HG02973 (cell line): ENCODE data around the gene ACTR1B.
"Not testable (repeated sequence)": the region's sequence is repeated elsewhere in the genome, so short reads cannot be mapped to it uniquely, and the experiment has no call there.

ENCODE experiments used
- ATAC-seq: cut with Tn5 transposase; IDR thresholded peaks from one replicate; pipeline ENCODE4 v1.9.1; 2021; ENCODE audit warnings: moderate library complexity; ENCODE audit not compliant: unreplicated experiment

Gene ACTR1B

DNA sequence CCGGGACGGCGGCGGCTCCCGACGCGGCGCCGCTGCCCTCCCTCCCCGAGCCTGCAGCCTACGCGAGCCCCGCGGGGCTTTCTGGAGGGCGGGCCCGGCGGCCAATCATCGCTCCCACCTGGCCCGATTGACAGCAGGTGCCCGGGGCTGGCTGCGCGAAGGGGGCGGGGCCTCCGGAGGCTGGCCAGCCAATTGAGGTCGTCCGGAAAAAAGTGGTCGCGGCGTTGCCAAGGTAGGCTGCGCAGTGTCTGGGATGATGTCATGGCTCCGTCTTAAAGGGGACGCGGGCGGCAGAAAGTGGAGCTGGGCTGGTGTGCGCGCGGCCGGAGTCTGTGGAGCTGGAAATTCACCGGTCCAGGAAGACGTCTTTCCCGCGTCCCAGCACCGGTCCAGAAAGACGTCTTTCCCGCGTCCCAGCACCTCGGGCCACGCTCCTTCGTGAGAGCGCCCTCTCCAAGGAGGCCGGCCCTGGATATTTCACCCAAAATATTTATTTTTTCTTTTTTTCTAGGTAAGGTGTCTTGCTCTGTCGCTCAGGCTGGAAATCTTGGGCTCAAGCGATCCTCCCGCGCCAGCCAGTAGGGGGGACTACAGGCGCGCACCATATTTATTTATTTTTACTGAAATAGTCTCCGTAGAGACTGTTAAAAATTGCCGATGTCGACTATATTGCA, at the start of gene ACTR1B:
TSS of gene ACTR1B (minus strand) at position 83 of the 674 bp plus-strand sequence. CDS start 154 bp downstream, outside the sequence.
- peak; percentile 74 for ATAC-seq

DNA sequence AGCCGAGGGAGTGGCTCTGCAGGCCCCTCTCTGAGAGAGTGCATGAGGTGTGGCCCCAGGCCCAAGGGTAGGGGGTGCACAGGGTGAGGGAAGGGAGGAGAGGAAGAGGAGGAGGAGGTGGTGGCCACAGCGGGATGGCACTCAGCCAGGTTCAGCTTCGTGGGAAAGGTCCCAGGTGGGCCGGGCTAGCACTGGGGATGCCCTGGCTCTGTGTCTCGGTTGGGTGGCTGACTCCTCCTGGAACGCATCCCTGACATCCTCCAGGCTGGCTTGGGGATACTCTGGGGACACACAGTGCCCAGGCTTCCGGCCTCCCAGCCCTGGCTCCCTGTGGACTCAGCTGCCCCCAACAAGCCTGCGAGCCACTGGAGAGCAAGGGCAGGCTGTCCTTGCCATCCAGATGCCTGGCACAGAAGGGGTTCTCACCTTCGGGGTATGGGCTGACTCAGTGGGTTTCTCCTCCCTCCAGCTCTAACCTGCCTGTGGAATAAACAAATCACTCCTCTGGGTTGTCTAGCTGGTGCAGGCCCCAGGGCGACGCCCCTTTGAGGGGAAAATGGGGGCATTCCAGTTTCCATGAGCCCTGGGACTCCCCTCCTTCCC, 49.0 kb upstream of the ACTR1B start:
- no peak for ATAC-seq

DNA sequence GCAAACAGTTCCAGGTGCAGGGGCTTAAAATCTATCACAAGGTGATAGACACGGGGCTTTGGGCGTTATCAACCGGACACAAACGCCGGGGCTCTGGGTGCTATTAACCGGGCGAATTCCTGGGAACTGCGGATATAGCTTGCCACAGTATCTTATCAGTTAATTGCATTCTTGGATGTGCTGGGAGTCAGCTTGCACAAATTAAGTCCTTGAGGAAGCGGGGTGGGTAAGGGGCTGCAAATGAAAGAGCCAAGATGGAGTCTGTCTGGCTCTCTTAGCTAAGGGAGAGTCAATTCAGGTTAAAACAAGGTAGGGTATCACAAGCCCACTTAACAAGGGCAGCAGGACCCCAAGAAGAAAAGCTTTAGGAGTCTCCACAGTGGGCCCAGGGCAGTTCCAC, 48.3 kb upstream of the ACTR1B start:
- ATAC-seq, result not testable (repeated sequence)

DNA sequence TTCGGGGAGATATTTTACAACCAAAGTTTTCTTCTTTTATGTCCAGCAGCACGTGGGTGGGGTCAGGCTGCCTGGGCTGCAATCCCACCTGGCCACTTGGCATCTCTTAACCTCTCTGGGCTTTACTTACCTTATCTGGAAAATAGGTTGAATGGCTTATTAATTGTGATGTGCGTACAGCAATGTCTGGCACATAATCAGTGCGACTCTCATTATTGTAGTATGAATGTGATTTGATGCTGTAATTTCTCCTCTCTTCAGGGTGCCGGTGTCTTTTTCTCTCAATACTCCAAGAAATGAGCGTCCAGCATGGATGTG, 47.5 kb upstream of the ACTR1B start:
- ATAC-seq, result no peak

DNA sequence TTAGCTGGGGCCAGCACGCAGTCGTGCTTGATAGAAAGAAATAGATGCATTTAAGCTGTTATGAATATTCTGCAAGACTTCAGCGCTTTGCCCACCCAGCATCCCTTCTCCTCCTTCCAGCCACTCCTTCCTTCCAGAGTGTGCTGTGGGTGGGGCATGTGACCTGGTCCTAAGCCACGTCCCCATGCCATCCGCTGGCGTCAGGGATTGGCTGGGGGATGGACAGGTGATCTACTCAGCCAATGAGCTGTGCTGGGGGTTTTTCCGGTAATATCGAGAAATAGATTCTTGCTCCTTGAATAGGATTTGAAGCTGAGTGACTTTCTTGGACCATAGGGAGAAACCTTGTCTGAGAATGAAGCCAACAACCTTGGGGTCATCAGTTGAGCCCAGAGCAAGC, 44.8 kb upstream of the ACTR1B start:
- no peak for ATAC-seq

DNA sequence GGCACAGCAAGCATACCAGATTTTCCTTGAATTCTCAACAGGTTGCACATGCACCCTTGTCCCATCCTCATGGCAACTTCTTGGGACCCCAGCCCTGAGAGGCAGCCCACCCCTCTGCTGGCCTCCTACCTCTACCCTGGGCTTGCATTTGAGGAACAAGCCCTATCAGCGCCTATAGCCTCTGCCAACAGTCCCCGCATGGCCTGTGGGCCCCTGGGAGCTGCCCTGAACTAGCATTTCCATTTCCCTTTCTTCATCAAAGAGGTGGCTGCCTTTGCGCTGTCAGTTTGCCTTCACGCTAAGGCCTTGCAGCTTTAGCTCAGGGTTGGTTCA, 44.2 kb upstream of the ACTR1B start:
- ATAC-seq, result no peak

DNA sequence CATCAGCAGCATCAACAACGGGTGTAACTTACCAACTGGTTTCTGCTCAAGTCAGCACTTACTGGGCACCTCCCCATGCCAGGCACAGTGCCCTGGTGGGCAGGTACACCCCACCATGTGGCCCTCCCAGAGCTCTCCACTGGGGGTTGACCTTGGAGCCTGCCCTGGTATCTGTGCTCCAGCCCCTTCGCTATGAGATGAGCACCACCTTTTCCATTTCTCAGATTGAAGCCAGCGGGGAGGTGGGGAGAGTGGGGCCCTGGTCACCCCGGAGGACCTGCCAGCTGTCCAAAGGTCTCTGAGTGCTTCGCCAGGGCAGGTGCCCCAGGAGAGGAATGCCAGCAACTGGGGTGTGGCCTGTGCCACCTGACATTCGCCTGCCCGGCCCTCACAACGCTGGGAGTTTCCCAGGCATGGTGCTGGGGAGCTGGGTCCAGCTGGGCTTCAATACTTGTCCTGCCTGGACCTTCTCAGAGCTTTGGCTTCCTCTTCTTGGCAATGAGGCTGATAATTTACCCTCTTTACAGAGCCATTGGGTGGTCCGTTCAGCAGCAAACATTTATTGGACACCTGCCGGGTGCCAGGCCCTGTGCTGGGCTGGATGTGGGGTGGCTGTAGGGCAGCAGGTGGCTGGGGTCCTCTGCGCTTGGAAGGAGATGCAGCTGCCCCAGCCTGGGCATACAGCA, 43.7 kb upstream of the ACTR1B start:
- ATAC-seq, result no peak

DNA sequence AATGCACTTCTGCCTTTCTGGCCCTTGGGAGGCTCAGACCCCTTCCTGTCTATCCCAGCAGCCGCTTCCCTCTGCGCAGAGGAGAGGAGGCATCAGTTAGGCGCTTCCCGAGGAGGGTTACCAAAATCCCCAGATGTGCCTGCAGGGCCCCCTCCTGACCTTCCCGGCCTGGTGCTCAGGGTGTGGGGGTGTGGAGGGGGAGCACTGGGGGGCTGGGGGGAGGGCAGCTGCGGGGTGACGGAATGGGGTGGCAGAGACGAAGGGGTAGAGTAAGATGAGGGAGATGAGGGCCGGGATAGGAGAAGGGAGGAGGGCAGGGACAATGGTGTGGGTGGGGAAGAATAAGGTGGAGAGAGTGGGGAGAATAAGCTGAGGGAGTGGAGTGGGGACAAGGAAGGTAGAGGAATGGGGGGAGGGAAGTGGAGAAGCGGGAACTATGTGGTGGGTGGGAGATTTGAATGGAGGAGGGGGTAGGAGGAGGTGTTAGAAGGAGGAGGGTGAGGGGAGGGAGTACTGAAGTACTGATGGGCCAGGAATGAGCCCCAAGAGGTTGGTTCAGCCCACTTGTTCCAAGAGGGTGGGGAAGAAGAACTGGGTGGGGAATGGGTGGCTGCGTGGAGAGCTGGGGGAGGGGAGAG, 43.0 kb upstream of the ACTR1B start:
- no peak for ATAC-seq

DNA sequence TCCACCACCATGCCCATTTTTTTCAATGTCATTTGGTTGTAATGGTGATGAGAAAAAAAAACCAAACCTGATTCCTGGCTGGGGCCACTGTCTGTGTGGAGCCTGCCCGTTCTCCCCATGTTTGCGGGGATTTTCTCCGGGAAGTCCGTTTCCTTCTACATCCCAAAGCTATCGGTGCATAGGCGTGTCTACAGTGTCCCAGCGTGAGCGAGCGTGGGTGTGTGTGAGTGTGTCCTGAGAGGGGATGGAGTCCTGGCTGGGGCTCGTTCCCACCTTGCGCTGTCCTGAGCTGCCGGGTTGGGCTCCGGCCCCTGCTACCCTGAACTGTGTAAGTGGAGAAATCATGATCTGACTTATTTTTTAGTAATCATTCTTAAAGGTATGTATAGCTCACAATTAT, 42.3 kb upstream of the ACTR1B start:
- ATAC-seq, result no peak

DNA sequence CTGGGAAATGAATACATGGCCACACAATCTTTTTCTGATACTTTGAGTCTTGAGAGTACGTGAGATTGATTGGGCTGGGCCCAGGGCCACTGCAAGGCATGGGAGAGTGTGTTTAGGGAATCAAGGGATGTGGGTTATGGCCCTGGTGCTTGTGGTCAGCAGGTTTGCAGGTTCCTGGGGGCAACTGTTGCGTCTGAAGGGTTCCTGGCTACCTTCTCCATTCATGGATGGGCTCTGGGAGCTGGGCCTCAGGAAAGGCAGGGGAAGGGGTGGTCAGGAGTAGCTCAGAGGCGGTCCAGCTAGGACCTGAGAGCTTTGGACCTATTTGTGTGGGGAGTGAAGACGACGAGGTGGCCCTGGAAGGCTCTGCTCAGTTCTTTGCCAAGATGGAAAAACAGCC, 41.1 kb upstream of the ACTR1B start:
- ATAC-seq, result no peak

DNA sequence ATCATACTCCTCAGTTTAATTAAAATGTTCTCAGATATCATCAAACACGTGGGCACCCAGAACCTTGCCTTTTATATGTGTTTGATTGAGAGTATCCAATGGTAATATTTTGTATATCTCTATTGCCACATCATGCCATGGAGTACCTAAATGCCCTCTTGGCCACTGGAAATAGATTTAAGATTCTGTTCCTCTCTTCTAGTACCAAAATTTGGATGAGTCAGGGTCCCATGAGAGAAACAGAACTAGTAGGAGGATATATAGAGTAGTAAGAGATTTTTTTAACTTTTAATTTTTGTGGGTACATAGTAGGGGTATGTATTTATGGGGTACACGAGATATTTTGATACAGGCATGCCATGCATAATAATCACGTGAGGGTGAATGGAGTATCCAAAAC, 39.9 kb upstream of the ACTR1B start:
- ATAC-seq, result no peak

DNA sequence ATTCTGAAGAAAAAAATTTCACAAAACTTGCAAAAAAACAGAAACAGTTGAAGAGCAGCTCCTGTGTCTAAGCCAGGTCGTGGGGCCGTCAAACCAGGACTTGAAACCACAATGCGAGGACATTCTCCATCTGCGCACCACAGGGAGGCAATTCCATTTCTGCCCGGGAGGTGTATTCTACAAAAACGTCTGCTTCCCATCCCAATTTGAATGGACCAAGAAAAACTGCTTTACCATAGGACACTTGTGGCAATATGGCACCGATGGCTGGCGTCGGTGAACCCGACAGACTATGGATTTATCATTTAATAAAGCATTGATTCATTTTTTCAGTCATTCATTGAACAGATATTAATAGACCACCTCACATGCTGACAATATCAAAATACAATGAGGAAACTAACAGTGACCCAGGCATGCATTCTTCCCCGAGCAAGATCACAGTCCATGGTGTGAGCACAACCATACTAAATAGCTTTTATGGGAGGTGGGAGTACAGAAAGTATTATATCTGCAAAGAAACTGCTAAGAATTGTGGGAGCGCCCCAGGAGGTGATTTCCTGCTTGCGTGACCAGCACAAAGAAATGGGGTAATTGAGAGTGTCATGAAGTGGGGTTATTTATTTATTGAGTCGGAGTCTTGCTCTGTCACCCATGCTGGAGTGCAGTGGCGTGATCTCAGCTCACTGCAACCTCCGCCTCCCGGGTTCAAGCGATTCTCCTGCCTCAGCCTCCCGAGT, 39.1 kb upstream of the ACTR1B start:
- ATAC-seq, result no peak

DNA sequence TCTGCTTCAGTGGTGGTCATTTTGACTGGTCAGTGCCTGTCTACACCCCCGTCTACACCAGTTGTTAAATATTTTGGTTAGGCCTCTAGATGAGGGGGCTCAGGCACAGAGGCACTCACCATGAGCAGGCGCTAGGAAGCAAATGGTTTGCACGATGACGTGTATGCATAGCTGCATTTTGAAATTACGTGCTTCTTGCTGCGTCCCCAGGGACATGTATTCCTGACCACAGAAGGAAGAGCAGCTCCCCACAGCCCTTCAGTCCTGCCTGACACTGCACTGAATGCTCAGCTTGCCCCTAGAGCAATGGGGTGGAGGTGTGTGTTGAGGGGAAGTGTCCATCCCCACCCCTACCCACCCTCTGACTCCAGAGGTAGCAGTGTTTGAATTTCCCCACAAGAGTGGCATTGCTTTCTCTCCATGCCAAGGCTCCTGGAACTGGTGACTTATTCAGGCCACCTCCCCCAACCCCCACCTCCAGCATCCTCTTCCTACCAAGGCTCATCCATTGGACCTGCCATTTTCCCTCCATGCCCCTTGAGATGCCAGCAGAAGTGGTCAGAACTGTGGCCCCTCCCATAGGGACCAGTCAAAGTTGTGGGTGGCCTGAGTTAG, 38.1 kb upstream of the ACTR1B start:
- no peak for ATAC-seq

DNA sequence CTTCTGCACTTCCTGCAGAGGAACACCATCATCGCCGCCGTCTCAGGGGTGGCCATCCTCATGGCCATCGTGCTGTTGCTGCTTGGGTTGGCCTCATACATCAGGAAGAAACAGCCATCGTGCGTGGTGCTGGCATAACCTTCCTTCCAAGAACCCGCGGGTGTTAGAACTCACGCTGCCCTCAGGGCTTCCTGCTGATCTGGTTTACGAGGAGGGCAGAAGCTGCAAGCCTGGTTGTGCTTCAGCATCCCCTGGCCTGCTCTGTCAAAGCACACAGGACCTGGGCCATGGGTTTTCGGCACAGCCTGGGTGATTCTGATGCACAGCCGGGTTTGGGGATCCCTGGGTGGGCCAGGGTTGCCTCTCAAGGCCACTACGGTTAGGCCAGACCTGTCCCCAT, 37.3 kb upstream of the ACTR1B start:
- ATAC-seq, result no peak

DNA sequence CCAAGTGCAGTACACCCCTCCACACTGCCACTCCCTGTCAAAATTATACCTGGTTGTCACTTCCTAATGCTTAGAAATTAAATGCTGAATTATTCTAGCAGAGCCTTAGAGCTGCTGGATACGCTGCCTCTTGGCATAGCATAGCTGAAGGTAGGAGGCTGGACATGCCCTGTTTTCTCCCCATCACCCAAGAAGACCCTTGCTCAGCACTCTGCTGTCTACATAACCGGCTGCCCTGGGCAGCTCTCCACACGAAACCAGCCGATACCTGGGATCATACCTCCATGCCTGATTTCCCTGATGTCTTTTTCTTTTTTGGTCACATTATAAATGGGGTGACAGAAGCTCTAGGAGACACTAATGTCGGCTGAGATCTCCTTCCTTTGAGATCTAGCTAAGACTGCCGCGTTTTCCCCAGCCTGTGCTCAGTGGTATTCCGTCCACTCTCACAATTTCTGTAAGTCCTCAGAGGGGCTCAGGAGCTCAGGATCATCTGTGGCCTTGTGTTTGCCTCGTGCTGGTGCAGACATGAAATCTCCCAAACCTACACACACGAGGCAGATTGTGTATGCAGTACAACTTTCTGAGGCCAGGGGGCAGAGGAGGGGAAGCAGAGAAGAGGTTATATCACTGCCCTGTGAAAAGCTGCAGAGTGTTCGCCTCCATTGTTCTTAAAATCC, 36.1 kb upstream of the ACTR1B start:
- peak; percentile 53 for ATAC-seq

DNA sequence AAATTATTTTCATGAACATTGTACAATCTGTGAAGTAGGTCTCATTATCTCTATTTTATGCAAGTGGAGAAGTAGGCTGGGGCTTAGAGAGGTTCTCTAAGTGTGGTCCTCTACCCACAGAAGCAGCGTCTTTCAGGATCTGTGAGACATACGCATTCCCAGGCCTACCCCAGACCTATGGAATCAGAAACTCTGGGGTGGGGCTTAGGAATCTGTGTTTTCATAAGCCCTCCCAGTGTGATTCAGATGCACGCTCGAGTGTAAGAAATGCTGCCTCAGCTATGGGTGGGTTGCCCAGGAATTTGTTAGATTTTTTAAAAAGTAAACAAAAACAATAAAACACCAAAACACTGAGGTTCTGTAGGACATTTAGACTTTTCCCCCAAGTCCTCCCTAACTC, 34.7 kb upstream of the ACTR1B start:
- no peak for ATAC-seq

DNA sequence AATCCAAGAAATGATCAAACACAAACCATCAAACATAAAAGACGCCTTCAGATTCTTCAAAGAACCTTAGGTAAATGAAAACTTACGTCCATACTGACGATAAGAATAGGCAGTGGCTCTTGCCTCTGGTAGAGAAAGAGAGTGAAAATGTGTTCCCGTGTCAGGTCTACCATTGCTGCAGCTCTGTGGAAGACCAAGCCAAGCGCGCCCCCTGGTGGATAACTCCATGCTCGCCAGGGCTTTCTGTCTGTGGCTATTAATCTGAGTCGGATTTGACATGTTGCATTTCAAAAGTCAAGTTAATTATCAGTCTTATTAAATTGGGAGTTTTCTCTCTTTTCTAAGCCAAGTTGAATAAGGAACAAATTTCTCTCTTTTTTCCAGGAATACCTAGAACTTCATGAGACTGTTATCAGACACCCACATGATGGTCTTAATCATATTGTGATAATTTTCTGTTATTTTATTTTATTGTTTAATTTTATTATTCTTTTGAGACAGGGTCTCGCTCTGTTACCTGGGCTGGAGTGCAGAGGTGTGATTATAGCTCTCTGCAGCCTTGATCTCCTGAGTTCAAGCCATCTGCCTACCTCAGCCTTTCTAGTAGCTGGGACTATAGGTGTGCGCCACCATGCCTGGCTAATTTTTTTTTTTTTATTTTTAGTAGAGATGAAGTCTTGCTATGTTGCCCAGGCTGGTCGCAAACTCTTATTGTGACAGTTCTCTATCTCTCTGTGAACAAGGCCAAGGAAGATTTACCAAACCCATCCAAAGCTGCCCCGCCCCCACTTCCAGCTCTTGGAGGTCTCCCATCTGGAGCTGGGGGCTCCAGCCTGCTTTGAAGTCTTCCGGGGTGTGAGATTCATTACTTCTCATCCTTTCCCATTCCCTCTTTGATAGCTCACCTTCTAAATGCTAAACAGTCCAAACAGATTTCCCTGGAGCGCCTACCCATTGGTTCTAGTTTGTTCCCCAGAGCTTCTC, 33.7 kb upstream of the ACTR1B start:
- ATAC-seq, result peak; percentile 72

DNA sequence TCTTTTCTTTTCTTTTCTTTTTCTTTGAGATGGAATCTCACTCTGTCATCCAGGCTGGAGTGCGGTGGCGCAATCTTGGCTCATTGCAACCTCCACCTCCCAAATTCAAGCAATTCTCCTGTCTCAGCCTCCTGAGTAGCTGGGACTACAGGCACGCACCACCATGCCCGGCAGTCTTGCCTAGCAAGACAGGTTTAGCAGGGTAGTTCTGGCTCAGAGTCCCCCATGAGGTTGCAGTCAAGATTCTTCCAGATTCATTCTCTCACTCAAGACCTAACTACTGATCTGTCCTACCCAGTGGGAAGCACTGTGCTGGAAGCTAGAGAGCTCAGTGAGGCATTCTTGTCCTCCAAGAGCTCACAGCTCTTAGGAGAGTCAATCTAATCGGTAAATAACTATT, 31.9 kb upstream of the ACTR1B start:
- ATAC-seq, result no peak

DNA sequence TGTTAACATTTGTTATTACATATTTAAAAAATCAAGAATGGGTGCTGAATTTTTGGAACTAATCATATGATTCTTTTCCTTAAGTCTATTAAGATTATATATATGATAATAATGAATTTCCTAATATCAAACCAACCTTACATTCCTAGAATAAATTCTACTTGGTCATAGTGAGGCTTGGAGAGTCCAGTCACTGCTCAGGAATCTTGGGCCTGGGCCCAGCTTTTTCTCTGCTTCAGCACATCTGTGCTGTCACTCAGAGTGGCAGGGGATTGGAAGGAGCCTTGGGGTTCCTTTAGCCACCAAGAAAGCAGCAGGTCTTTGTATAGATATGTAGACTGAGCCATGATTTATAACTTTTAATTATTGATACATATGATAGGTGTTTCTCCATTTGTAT, 29.6 kb upstream of the ACTR1B start:
- ATAC-seq, result no peak
